Suprapubic skin (tissue), 4 donors: Measurements from ENCODE around the gene SH3BP5. TPM values are rescaled to one million over a fixed set of nuclear protein-coding genes. Genes with fewer than 3 reads are reported as not detected.

ENCODE experiments used
- DNase-seq, 2 donors: peaks; one replicate each; pipeline ENCODE4 v3.0.0-alpha.2; 2019; ENCODE audit warnings: low spot score in 2 of 2
- H3K27ac ChIP-seq: fragments of 200-600 bp; sonication (generic); one replicate; pipeline ENCODE4 v1.5.1; 2019
- H3K27me3 ChIP-seq: fragments of 200-600 bp; sonication (generic); one replicate; pipeline ENCODE4 v1.5.1; 2019
- H3K36me3 ChIP-seq: fragments of 200-600 bp; sonication (generic); one replicate; pipeline ENCODE4 v1.5.1; 2019
- H3K4me1 ChIP-seq: fragments of 200-600 bp; sonication (generic); one replicate; pipeline ENCODE4 v1.5.1; 2019
- H3K4me3 ChIP-seq: fragments of 200-600 bp; sonication (generic); one replicate; pipeline ENCODE4 v1.5.1; 2019; ENCODE audit warnings: mild to moderate bottlenecking
- H3K9me3 ChIP-seq: fragments of 200-600 bp; sonication (generic); one replicate; pipeline ENCODE4 v1.5.1; 2019
- CTCF ChIP-seq, 2 donors: fragments of 200-600 bp in 1 of 2; fragments of 450-650 bp in 1 of 2; sonication (generic) in 1 of 2; IDR thresholded peaks; one replicate each; pipeline ENCODE4 v1.5.1; 2016 to 2019; ENCODE audit warnings: antibody characterized with exemption in 2 of 2, mild to moderate bottlenecking in 1 of 2, moderate library complexity in 1 of 2
- EP300 ChIP-seq: sonication (generic); formaldehyde crosslinking; IDR thresholded peaks from one replicate; pipeline ENCODE4 v1.6.1; 2017; ENCODE audit warnings: antibody characterized with exemption
- POLR2A ChIP-seq, 2 donors: fragments of 450-650 bp; IDR thresholded peaks; one replicate each; pipeline ENCODE4 v1.6.1; 2017; ENCODE audit warnings: antibody characterized with exemption in 2 of 2, mild to moderate bottlenecking in 2 of 2, moderate library complexity in 2 of 2
- POLR2AphosphoS5 ChIP-seq, 3 donors: sonication (generic); formaldehyde crosslinking; IDR thresholded peaks; one replicate each; pipeline ENCODE4 v1.6.1; 2017; ENCODE audit warnings: antibody characterized with exemption in 3 of 3
- WGBS: methylation state at CpG from one replicate; pipeline ENCODE4 v1.1.5; 2018; 5-methylcytosine and 5-hydroxymethylcytosine counted together
- total RNA-seq, 4 donors: library from RNA; depleted of rRNA; stranded (reverse); fragments of >200 nt; gene quantifications; one replicate each; pipeline ENCODE4 v1.1.0, GENCODE V29; 2016

Gene SH3BP5
- total RNA-seq, result 10 to 100 TPM; 11.2 to 27.0 (median 17.8) TPM

GRCh38 chr3:15332405-15333098, at the start of gene SH3BP5:
Gene SH3BP5 (minus strand): TSS chr3:15332586. CDS start chr3:15332408, 178 bp downstream.
- no peaks in the 10 kb centered on the region for H3K27me3 ChIP-seq
- peak within 1 kb of the TSS; percentile 92 for H3K27ac ChIP-seq
- TF ChIP-seq POLR2AphosphoS5 (IDR thresholded peaks at IDR 0.05) (peak in 1 of 3 donors; percentile 10), EP300 (no peak), POLR2A (IDR thresholded peaks at IDR 0.05) (peak in 1 of 2 donors; percentile 43), CTCF (IDR thresholded peaks at IDR 0.05) (peak; percentile 53 to 95)
- H3K4me3 ChIP-seq, result peak within 1 kb of the TSS; percentile 86
- 35% methylated on average over 22 of the region's 66 CpGs for WGBS
- peaks cover 44% of the 10 kb centered on the region for H3K4me1 ChIP-seq
- DNase-seq, result peak; percentile 85 to 88
- no peaks in the 10 kb centered on the region for H3K36me3 ChIP-seq
- H3K9me3 ChIP-seq, result no peaks in the 10 kb centered on the region

DNA sequence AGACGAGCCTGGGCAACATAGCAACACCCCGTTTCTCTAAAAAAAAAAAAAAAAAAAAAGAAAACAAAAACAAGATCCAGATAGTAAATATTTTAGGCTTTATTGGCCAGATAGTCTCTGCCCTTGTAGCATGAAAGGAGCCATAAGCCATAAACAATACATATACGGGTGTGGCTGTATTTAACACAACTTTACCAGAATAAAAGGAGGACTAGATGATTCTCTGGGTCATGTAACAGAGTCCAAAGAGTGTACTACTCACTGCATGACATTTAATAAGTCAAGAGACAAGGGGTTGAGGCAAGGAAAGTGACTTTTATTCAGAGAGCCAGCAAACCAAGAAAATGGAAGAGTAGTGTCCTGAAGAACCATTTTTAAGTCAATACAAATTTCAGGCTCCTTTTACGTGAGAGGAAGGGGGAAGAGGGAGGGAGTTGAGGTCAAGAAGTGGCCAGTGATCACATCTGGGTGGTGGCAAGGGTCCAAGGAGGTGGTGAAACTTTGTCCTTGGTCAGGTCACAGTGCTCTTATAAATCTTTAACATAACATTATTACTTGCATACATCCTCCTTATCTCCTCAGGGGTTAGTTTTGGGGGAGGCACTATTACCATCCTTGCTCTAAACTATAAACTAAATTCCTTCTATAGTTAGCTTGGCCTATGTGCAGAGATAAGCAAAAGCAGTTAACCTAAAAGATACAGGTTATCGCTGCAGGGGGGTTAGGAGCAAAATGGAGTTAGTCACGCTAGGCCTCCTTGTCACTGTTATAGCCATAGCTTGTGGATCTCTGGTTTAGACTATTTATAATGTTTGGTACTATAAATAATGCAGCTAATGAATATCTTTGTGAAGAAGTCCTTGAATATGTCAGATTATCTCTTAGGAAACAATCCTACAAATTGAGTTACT, 48.8 kb upstream of the SH3BP5 start:
- Histone ChIP-seq H3K4me3 (no peak overlapping the region), H3K27ac (no peak overlapping the region), H3K36me3 (no peaks in the 10 kb centered on the region), H3K4me1 (peaks cover 4% of the 10 kb centered on the region), H3K9me3 (no peaks in the 10 kb centered on the region), H3K27me3 (no peaks in the 10 kb centered on the region)
- WGBS, result 72% methylated on average over 6 of the region's 6 CpGs
- no peak for TF ChIP-seq CTCF (IDR thresholded peaks at IDR 0.05)
- no peak for TF ChIP-seq POLR2AphosphoS5 (IDR thresholded peaks at IDR 0.05)
- TF ChIP-seq POLR2A (IDR thresholded peaks at IDR 0.05), result no peak
- TF ChIP-seq EP300, result no peak
- peak in 1 of 2 donors; percentile 28 for DNase-seq

DNA sequence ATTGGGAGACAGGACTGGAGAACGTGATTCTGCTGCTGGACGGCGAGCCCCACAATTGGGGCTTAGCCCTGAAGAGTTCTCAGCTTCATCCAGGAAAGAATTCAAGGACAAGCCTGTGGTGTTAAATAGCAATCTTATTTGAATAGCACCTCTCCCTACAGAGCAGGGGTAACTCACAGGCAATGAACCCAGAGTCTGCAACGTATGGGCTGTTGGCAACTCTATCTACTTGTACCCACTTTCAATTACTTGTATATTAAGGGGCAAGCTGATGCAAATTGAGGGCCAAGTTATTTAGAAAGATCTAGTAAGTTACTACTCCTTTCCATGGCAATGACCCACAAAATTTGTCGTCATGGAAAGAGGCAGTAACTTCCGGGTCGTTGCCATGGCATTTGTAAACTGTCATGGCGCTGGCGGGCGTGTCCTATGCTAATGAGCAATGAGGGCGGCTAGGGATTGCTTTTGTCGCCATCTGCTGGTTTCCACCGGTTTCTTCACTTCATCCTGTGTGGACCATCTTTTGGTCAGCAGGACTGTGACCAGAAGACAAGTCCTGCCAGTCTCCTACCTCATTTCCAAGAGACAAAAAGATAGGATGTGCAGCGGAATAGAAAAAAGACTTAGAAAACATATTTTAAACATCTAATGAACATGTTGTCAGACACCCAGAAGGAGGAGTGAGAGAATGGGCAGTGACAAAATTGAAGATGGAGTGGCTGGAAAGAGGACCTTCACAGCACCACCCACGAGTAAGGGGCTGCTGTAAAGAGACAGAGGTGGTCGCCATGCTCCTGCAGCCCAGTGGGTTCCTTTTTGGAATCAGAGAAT, 45.8 kb upstream of the SH3BP5 start:
- 28% methylated on average over 16 of the region's 16 CpGs for WGBS
- Histone ChIP-seq H3K36me3 (no peaks in the 10 kb centered on the region), H3K27me3 (no peaks in the 10 kb centered on the region), H3K9me3 (no peaks in the 10 kb centered on the region), H3K4me1 (peaks cover 4% of the 10 kb centered on the region), H3K4me3 (no peak overlapping the region), H3K27ac (peak overlapping the region; percentile 31)
- peak; percentile 97 to 98 for DNase-seq
- TF ChIP-seq CTCF (IDR thresholded peaks at IDR 0.05) (peak; percentile 76 to 86), EP300 (no peak), POLR2AphosphoS5 (IDR thresholded peaks at IDR 0.05) (peak in 2 of 3 donors; percentile 92 to 93), POLR2A (IDR thresholded peaks at IDR 0.05) (no peak)

- no peak for DNase-seq
- no peaks in the 10 kb centered on the region for H3K9me3 ChIP-seq
- no peak overlapping the region for H3K4me3 ChIP-seq
- TF ChIP-seq EP300 (no peak), POLR2A (IDR thresholded peaks at IDR 0.05) (no peak), CTCF (IDR thresholded peaks at IDR 0.05) (no peak), POLR2AphosphoS5 (IDR thresholded peaks at IDR 0.05) (no peak)
- no peak overlapping the region for H3K27ac ChIP-seq
- H3K4me1 ChIP-seq, result peaks cover 4% of the 10 kb centered on the region
- no peaks in the 10 kb centered on the region for H3K36me3 ChIP-seq
- no peaks in the 10 kb centered on the region for H3K27me3 ChIP-seq
- 97% methylated on average over 22 of the region's 22 CpGs for WGBS
Observed at GRCh38 chr3:15375461-15376000, 43.1 kb upstream of the SH3BP5 start.
